ENCODE measurements around the gene STMN3. TPM values are rescaled to one million over a fixed set of nuclear protein-coding genes. Genes with fewer than 3 reads are reported as not detected.

STMN3 gene
- total and polyA plus RNA-seq, 11 donors: 2.9 to 15.6 (median 5.2) TPM

DNA sequence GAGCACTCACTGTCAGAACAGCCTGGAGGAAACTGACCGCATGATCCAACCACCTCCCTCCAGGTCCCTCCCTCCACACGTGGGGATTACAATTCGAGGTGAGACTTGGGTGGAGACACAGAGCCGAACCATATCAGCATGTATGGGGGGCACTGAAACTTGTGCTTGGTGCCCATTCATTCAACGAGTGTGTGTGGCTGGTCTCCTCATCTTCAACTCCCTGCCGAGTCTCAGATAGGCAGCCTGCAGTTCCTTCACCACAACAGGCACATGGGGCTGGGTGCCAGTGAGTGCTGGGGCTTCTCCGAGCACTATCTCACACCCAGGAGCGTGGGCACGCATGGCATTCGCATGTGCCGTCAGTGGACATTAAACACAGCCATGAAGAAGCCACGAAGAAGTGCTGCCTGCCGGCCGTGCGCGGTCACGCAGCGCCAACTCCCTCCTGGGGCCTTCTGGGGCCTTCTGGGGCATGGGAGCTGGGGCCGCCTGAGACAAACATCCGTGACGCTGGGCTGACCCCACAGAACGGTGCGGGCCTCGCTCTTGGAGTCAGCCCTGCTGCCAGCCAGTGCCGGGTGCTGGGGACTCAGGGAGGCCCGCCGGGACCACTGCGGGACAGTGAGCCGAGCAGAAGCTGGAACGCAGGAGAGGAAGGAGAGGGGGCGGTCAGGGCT, 4.2 kb upstream of the STMN3 start:
- no peak for TF ChIP-seq POLR2A (IDR thresholded peaks at IDR 0.05)
- TF ChIP-seq, protein P1, sequence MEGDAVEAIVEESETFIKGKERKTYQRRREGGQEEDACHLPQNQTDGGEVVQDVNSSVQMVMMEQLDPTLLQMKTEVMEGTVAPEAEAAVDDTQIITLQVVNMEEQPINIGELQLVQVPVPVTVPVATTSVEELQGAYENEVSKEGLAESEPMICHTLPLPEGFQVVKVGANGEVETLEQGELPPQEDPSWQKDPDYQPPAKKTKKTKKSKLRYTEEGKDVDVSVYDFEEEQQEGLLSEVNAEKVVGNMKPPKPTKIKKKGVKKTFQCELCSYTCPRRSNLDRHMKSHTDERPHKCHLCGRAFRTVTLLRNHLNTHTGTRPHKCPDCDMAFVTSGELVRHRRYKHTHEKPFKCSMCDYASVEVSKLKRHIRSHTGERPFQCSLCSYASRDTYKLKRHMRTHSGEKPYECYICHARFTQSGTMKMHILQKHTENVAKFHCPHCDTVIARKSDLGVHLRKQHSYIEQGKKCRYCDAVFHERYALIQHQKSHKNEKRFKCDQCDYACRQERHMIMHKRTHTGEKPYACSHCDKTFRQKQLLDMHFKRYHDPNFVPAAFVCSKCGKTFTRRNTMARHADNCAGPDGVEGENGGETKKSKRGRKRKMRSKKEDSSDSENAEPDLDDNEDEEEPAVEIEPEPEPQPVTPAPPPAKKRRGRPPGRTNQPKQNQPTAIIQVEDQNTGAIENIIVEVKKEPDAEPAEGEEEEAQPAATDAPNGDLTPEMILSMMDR (IDR thresholded peaks at IDR 0.05): no peak
- H3K27me3 ChIP-seq: peaks cover 0 to 8% (median 2%) of the 10 kb centered on the region in 9 donors
- peaks cover 0 to 25% (median 19%) of the 10 kb centered on the region in 9 donors for H3K36me3 ChIP-seq
- ATAC-seq: peak in 1 of 4 donors; percentile 0
- intact Hi-C loops (cut with DNase I): loop anchor here in 1 of 10 donors (5.0 to 10.0 kb wide), 2 partner anchors 80 to 207 kb away; partner anchors contain the start of genes ABHD16B, LIME1, SLC2A4RG and TPD52L2
- WGBS, 4 donors: 48 to 52% (median 49%) methylated on average over 10 to 31 of the region's 31 CpGs
- H3K4me1 ChIP-seq: peaks cover 3 to 37% (median 24%) of the 10 kb centered on the region in 12 donors
- no peaks in the 10 kb centered on the region for H3K9me3 ChIP-seq
- H3K4me3 ChIP-seq: peak overlapping the region in 11 of 12 donors; percentile 61 to 91 (median 80)
- no peak for DNase-seq
- peak overlapping the region; percentile 65 to 98 (median 89) for H3K27ac ChIP-seq

DNA sequence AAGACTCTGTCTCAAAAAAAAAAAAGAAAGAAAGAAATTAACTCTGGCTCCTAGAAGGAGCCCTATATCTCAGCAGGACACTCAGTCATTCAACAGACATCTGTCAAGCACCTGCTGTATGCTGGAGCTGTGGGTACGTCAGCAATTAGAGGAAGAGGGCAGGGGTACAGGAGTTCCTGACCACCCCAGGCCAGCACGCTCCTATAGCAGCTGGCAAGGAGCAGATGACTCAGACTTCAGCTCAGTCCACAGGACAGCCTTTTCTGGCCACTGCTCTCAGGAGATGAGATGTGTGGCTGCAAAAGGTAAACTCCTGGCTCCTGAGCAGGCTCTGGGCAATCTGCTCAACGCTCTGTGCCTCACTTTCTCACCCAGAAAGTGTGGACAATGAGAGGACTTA, 3.2 kb upstream of the STMN3 start:
- Histone ChIP-seq H3K4me1 (peaks cover 3 to 46% (median 31%) of the 10 kb centered on the region in 12 donors), H3K9me3 (no peaks in the 10 kb centered on the region), H3K36me3 (peaks cover 0 to 16% (median 10%) of the 10 kb centered on the region in 9 donors), H3K4me3 (no peak overlapping the region), H3K27ac (no peak overlapping the region), H3K27me3 (peaks cover 0 to 15% (median 5%) of the 10 kb centered on the region in 9 donors)
- 82 to 96% (median 90%) methylated on average over 3 of the region's 3 CpGs for WGBS, 4 donors
- intact Hi-C loops (cut with DNase I): loop anchor here in 1 of 10 donors (5.0 to 10.0 kb wide), 2 partner anchors 81 to 208 kb away; partner anchors contain the start of genes ABHD16B, LIME1, SLC2A4RG and TPD52L2
- DNase-seq (no peak), ATAC-seq (no peak)
- TF ChIP-seq, protein P1 (IDR thresholded peaks at IDR 0.05): no peak

DNA sequence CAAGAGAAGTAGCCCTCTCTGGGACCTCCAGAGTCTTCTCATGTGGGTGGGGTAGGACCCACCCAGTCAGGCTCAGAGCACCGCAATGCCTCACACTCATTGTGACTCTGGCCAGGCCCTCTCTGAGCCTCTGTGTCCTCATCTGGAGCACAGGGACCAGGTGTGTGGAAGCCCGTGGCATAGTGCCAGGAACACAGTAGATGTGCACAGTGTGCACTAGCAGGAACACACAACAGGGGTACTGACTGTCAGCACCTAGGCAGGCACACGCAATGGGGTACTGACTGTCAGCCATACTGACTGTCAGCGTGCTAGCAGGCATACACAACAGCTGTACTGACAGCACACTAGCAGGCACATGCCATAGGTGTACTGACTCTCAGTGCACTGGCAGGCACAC, 2.0 kb upstream of the STMN3 start:
- ATAC-seq (no peak), DNase-seq (no peak)
- Histone ChIP-seq H3K36me3 (peaks cover 0 to 4% (median 0%) of the 10 kb centered on the region in 9 donors), H3K27ac (no peak overlapping the region), H3K4me1 (peaks cover 3 to 50% (median 32%) of the 10 kb centered on the region in 12 donors), H3K9me3 (no peaks in the 10 kb centered on the region), H3K27me3 (peaks cover 0 to 17% (median 5%) of the 10 kb centered on the region in 9 donors), H3K4me3 (no peak overlapping the region)
- intact Hi-C loops (cut with DNase I): loop anchor here in 1 of 10 donors (5.0 to 10.0 kb wide), 2 partner anchors 82 to 210 kb away; partner anchors contain the start of genes ABHD16B, LIME1, SLC2A4RG and TPD52L2
- WGBS, 4 donors: 65 to 89% (median 79%) methylated on average over 2 to 4 of the region's 4 CpGs
- TF ChIP-seq POLR2A (IDR thresholded peaks at IDR 0.05): no peak
- TF ChIP-seq, protein P1 (IDR thresholded peaks at IDR 0.05): no peak

DNA sequence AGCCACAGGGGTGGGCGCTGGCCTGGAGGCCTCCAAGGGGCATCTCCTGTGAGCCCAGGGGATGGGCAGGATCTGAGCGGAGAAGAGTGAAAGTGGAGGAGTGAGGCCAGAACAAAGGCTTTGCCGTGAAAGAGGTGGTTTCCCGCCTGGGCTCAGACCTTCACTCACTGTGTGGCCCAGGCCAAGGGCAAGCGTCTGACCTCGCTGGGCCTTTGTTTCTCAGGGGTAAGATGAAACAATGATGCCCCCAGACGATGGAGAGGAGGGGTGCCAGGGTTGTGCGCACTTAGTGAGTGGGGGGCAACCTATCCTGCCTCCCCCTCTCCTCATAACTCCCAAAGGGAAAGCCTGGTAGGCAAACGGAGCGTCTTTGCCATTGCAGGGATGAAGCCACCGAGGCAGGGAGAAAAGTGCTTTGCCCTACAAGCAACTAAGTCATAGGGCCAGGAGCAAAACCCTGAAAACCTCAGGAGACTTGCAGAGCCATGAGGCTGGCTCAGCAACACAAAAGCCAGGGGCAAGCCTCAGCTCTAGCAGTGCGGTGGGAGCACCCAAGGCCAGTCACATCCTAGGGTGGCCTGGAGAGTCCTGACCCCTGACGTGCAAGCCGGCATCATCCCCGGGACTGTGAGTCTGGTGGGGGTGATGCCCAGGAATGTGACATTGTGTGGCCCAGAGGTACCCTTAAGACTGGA, 897 bp upstream of the STMN3 start:
- peaks cover 0 to 17% (median 5%) of the 10 kb centered on the region in 9 donors for H3K27me3 ChIP-seq
- intact Hi-C loops (cut with DNase I): loop anchor here in 1 of 10 donors (5.0 to 10.0 kb wide), 2 partner anchors 117 to 211 kb away; partner anchors contain the start of genes ABHD16B, PTK6 and TPD52L2
- H3K4me1 ChIP-seq: peaks cover under 1 to 44% (median 26%) of the 10 kb centered on the region in 12 donors
- H3K4me3 ChIP-seq: peak overlapping the region in 10 of 12 donors; percentile 46 to 79 (median 68)
- no peak for DNase-seq
- TF ChIP-seq POLR2A (IDR thresholded peaks at IDR 0.05): no peak
- TF ChIP-seq, protein P1 (IDR thresholded peaks at IDR 0.05): no peak
- H3K9me3 ChIP-seq: no peaks in the 10 kb centered on the region
- no peaks in the 10 kb centered on the region for H3K36me3 ChIP-seq
- ATAC-seq: no peak
- WGBS, 4 donors: 50 to 61% (median 54%) methylated on average over 11 to 15 of the region's 15 CpGs
- peak overlapping the region in 11 of 12 donors; percentile 33 to 84 (median 66) for H3K27ac ChIP-seq
